K562 (cell line): ENCODE measurements around the gene HNRNPU. TPM values are rescaled to one million over a fixed set of nuclear protein-coding genes. Genes with fewer than 3 reads are reported as not detected.

Experiments
- ARID4B ChIP-seq: sonication (generic); formaldehyde crosslinking; IDR thresholded peaks from 2 replicates; pipeline ENCODE4 v1.8.0; 2022; ENCODE audit warnings: mild to moderate bottlenecking, missing genetic modification reagents
- EHMT2 ChIP-seq: fragments of 450-650 bp; IDR thresholded peaks from 2 replicates; pipeline ENCODE4 v1.6.1; 2018; ENCODE audit warnings: antibody characterized with exemption
- HNRNPL ChIP-seq: fragments of 200-400 bp; formaldehyde crosslinking; IDR thresholded peaks from 2 replicates; pipeline ENCODE4 v1.6.1; 2017; ENCODE audit warnings: low read depth, mild to moderate bottlenecking, low read length
- HOMEZ ChIP-seq: fragments of 250-450 bp; sonication (Bioruptor Pico); IDR thresholded peaks from 2 replicates; pipeline ENCODE4 v1.4.0; 2020; ENCODE audit warnings: mild to moderate bottlenecking, moderate library complexity
- polyA plus RNA-seq, 8 experiments: library from polyadenylated mRNA; depleted of rRNA in 4 of 8; stranded (reverse) in 5 of 8; unstranded in 3 of 8; fragments of >200 nt; fragmentation: Nextera tagmentation in 2 of 8; fragmentation: Illumina TruSeq in 1 of 8; extraction: Ambion mirVana in 2 of 8; extraction: Trizol in 1 of 8; gene quantifications; 2 replicates each; pipeline versions ENCODE4 v1.2.1 to v1.2.3, GENCODE V29; 2011 to 2014; ENCODE audit warnings: inconsistent platforms in 1 of 8, missing spikeins in 1 of 8
- total RNA-seq, 7 experiments: library from RNA; depleted of rRNA in 6 of 7; stranded (reverse); fragments of >200 nt in 6 of 7; fragmentation: Illumina TruSeq in 2 of 7; extraction: Trizol in 2 of 7; gene quantifications; 2 replicates each; pipeline versions ENCODE4 v1.2.1 to v1.2.3, GENCODE V29; 2011 to 2021; ENCODE audit warnings: low replicate concordance in 1 of 7

The HNRNPU gene
- total and polyA plus RNA-seq, 9 of the 15 experiments (the other 6 are each of a cell fraction or from before 2014, with no cell fraction given), result 159 to 777 (median 577) TPM

- TF ChIP-seq HOMEZ (0 out of 2 replicates have a peak, but pooled peaks have one; percentile 34), HNRNPL (peak; percentile 32; the same call in 1 of the 2 replicates), ARID4B (peak; percentile 20), EHMT2 (no peak)
Measured at GRCh38 chr1:244863491-244864252, 671 bp downstream of the HNRNPU start (continued).
